Panc1 (cell line): Measurements from ENCODE around the gene FYTTD1.

Experiments
- POLR2AphosphoS5 ChIP-seq: IDR thresholded peaks from 2 replicates; pipeline ENCODE4 v1.6.1; 2012; ENCODE audit warnings: mild to moderate bottlenecking, low read depth, low read length, moderate library complexity
- SIN3A ChIP-seq: IDR thresholded peaks from 2 replicates; pipeline ENCODE4 v1.6.1; 2012; ENCODE audit warnings: low read depth, mild to moderate bottlenecking, low read length, moderate library complexity, borderline replicate concordance; ENCODE audit not compliant: insufficient read depth
- TF ChIP-seq, protein P1 (sequence below): fragments of 450-650 bp; IDR thresholded peaks from 2 replicates; pipeline ENCODE4 v1.5.1; 2017; ENCODE audit warnings: mild to moderate bottlenecking
- TF ChIP-seq, protein P2 (sequence below), 2 experiments: IDR thresholded peaks; 2 replicates each; pipeline ENCODE4 v1.6.1; 2011 to 2012; ENCODE audit warnings: low read depth in 2 of 2, control low read depth in 1 of 2, low read length in 1 of 2, mild to moderate bottlenecking in 1 of 2, moderate library complexity in 1 of 2; ENCODE audit not compliant: insufficient read depth in 1 of 2

DNA sequence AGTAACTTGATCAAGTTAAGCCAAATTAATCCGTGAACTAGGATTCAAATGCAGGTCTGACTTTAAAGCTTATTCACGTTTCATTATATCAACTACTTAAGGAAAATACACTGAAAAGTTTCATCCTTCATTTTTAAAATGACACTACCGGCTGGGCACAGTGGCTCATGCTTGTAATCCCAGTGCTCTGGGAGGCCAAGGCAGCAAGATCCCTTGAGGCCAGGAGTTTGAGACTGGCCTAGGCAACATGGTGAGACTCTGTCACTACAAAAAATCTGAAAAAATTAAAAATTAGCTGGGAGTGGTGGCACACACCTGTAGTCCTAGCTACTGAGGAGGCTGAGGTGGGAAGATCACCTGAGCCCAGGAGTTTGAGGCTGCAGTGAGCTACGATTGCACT is 16.6 kb upstream of the FYTTD1 start:
- TF ChIP-seq, protein P1, sequence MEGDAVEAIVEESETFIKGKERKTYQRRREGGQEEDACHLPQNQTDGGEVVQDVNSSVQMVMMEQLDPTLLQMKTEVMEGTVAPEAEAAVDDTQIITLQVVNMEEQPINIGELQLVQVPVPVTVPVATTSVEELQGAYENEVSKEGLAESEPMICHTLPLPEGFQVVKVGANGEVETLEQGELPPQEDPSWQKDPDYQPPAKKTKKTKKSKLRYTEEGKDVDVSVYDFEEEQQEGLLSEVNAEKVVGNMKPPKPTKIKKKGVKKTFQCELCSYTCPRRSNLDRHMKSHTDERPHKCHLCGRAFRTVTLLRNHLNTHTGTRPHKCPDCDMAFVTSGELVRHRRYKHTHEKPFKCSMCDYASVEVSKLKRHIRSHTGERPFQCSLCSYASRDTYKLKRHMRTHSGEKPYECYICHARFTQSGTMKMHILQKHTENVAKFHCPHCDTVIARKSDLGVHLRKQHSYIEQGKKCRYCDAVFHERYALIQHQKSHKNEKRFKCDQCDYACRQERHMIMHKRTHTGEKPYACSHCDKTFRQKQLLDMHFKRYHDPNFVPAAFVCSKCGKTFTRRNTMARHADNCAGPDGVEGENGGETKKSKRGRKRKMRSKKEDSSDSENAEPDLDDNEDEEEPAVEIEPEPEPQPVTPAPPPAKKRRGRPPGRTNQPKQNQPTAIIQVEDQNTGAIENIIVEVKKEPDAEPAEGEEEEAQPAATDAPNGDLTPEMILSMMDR = no peak
- TF ChIP-seq, protein P2, sequence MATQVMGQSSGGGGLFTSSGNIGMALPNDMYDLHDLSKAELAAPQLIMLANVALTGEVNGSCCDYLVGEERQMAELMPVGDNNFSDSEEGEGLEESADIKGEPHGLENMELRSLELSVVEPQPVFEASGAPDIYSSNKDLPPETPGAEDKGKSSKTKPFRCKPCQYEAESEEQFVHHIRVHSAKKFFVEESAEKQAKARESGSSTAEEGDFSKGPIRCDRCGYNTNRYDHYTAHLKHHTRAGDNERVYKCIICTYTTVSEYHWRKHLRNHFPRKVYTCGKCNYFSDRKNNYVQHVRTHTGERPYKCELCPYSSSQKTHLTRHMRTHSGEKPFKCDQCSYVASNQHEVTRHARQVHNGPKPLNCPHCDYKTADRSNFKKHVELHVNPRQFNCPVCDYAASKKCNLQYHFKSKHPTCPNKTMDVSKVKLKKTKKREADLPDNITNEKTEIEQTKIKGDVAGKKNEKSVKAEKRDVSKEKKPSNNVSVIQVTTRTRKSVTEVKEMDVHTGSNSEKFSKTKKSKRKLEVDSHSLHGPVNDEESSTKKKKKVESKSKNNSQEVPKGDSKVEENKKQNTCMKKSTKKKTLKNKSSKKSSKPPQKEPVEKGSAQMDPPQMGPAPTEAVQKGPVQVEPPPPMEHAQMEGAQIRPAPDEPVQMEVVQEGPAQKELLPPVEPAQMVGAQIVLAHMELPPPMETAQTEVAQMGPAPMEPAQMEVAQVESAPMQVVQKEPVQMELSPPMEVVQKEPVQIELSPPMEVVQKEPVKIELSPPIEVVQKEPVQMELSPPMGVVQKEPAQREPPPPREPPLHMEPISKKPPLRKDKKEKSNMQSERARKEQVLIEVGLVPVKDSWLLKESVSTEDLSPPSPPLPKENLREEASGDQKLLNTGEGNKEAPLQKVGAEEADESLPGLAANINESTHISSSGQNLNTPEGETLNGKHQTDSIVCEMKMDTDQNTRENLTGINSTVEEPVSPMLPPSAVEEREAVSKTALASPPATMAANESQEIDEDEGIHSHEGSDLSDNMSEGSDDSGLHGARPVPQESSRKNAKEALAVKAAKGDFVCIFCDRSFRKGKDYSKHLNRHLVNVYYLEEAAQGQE (IDR thresholded peaks at IDR 0.05; ENCODE audit: insufficient read depth in 1 of 2, low read depth in 2 of 2, low read length in 1 of 2) = no peak
- TF ChIP-seq POLR2AphosphoS5 = no peak
- TF ChIP-seq SIN3A = no peak
